Tibial artery (tissue), 4 donors: ENCODE results near the gene FAM168B.
A peak's percentile ranks its signal among the peaks of the same experiment; 100 is the strongest.
"Not testable (repeated sequence)": the region's sequence is repeated elsewhere in the genome, so short reads cannot be mapped to it uniquely, and the experiment has no call there.

ENCODE experiments used
- DNase-seq, 2 donors: peaks; one replicate each; pipeline ENCODE4 v3.0.0-alpha.2; 2019
- H3K27ac ChIP-seq, 2 donors: fragments of 200-600 bp; sonication (generic) in 1 of 2; 1 replicate in 1 of 2; 2 replicates in 1 of 2; pipeline ENCODE4 v1.5.1; 2018 to 2019; ENCODE audit warnings: mild to moderate bottlenecking in 1 of 2
- H3K27me3 ChIP-seq, 2 donors: fragments of 200-600 bp; sonication (generic) in 1 of 2; one replicate each; pipeline versions ENCODE4 v1.5.1 to v1.6.0; 2016 to 2019
- H3K36me3 ChIP-seq, 3 donors: fragments of 200-600 bp; sonication (generic) in 2 of 3; one replicate each; pipeline ENCODE4 v1.5.1; 2016 to 2019; ENCODE audit warnings: mild to moderate bottlenecking in 2 of 3
- H3K4me1 ChIP-seq, 4 donors: fragments of 200-600 bp; sonication (generic) in 2 of 4; 1 replicate in 3 of 4; 2 replicates in 1 of 4; pipeline ENCODE4 v1.5.1; 2016 to 2019
- H3K4me3 ChIP-seq, 2 donors: fragments of 200-600 bp; sonication (generic) in 1 of 2; 1 replicate in 1 of 2; 2 replicates in 1 of 2; pipeline ENCODE4 v1.5.1; 2018 to 2019; ENCODE audit warnings: mild to moderate bottlenecking in 2 of 2
- H3K9me3 ChIP-seq, 3 donors: fragments of 200-600 bp; sonication (generic) in 1 of 3; one replicate each; pipeline ENCODE4 v1.5.1; 2016 to 2019
- intact Hi-C: fragments of 100-400 bp; cut with DNase I; formaldehyde crosslinking; loops from one replicate; pipeline ENCODE4 v1.15.0; 2023; ENCODE audit warnings: low total_unique reads
- TF ChIP-seq, protein P1 (sequence below), 2 experiments: fragments of 200-600 bp in 1 of 2; fragments of 450-650 bp in 1 of 2; IDR thresholded peaks; one replicate each; pipeline ENCODE4 v1.5.1; 2017 to 2019; ENCODE audit warnings: antibody characterized with exemption in 2 of 2, mild to moderate bottlenecking in 1 of 2, moderate library complexity in 1 of 2

Gene FAM168B

DNA sequence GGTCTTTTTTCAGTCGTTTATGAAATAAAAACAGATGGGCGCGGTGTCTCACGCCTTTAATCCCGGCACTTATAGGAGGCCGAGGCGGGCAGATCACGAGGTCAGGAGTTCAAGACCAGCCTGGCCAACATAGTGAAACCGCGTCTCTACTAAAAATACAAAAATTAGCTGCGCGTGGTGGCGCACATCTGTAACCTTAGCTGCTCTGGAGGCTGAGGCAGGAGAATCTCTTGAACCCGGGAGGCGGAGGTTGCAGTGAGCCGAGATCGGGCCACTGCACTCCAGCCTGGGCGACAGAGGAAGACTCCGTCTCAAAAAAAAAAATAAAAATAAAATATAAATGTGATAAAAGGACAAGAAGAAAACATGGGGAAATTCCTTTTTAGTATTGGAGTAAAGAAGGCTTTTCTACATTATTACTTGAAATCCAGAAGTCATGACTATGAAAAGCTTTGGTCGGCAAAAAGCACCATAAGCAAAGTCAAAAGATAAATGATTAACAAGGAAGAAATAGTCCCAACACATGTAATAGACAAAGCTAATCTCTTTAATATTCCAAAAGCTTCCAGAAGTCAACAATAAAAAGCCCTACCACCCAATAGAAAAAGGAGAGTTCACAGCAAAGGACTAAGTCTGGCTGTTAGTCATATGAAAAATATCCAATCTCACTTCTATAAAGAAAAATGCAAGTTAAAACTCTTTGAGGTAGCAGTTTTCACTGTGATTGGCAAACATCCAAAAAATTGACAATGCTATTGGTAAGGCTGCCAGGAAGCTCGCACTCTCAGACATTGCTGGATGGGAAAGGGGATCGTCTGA, 1.4 kb upstream of the FAM168B start:
- intact Hi-C loops, result loop anchor here (10.0 kb wide), 1 partner anchor 910 kb away; the partner anchor contains the start of genes MZT2B and SMPD4
- TF ChIP-seq, protein P1, sequence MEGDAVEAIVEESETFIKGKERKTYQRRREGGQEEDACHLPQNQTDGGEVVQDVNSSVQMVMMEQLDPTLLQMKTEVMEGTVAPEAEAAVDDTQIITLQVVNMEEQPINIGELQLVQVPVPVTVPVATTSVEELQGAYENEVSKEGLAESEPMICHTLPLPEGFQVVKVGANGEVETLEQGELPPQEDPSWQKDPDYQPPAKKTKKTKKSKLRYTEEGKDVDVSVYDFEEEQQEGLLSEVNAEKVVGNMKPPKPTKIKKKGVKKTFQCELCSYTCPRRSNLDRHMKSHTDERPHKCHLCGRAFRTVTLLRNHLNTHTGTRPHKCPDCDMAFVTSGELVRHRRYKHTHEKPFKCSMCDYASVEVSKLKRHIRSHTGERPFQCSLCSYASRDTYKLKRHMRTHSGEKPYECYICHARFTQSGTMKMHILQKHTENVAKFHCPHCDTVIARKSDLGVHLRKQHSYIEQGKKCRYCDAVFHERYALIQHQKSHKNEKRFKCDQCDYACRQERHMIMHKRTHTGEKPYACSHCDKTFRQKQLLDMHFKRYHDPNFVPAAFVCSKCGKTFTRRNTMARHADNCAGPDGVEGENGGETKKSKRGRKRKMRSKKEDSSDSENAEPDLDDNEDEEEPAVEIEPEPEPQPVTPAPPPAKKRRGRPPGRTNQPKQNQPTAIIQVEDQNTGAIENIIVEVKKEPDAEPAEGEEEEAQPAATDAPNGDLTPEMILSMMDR (IDR thresholded peaks at IDR 0.05), result no peak
- H3K27me3 ChIP-seq, result no peaks in the 10 kb centered on the region
- peak overlapping the region in 1 of 2 donors; percentile 95 for H3K27ac ChIP-seq
- H3K9me3 ChIP-seq, result no peaks in the 10 kb centered on the region
- peaks cover 0 to 4% (median 0%) of the 10 kb centered on the region in 3 donors for H3K36me3 ChIP-seq
- DNase-seq, result no peak
- H3K4me1 ChIP-seq, result peaks cover 0 to 20% (median 13%) of the 10 kb centered on the region in 4 donors
- H3K4me3 ChIP-seq, result peak overlapping the region in 1 of 2 donors; percentile 73

DNA sequence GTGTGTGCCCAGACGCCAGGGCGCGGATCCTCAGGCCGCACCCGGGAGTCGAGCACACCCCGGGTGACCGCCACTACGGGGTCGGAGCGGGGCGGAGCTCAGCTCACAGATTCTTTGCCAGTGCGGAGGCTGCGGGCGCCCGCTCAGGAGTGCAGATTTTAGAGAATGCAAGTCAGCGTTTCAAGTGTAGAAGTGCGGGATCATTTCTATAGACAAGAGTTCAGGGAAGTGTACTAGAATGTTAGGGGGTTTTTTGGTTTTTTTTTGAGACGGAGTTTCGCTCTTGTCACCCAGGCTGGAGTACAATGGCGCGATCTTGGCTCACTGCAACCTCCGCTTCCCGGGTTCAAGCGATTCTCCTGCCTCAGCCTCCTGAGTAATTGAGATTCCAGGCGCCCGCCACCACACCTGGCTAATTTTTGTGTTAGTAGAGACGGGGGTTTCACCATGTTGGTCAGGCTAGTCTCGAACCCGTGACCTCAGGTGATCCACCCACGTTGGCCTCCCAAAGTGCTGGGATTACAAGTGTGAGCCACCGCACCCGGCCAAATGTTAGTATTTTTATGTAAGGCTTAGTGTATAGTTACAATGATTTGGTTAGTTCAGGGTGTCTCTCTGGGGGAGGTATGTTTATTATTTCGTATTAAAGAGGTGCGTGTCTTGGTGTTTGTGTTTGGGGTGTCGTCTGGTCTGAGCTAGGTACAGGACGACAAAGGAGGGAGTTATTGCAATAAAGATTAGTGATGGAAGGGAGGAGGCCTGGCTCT, 619 bp upstream of the FAM168B start:
- no peak for DNase-seq
- TF ChIP-seq, protein P1 (IDR thresholded peaks at IDR 0.05), result no peak
- H3K27ac ChIP-seq, result peak overlapping the region; percentile 95 to 96
- peak overlapping the region; percentile 73 to 91 for H3K4me3 ChIP-seq
- H3K4me1 ChIP-seq, result peaks cover 0 to 20% (median 13%) of the 10 kb centered on the region in 4 donors
- no peaks in the 10 kb centered on the region for H3K9me3 ChIP-seq
- intact Hi-C loops, result loop anchor here (10.0 kb wide), 1 partner anchor 909 kb away; the partner anchor contains the start of genes MZT2B and SMPD4
- H3K36me3 ChIP-seq, result peaks cover 0 to 7% (median 6%) of the 10 kb centered on the region in 3 donors
- H3K27me3 ChIP-seq, result no peaks in the 10 kb centered on the region

DNA sequence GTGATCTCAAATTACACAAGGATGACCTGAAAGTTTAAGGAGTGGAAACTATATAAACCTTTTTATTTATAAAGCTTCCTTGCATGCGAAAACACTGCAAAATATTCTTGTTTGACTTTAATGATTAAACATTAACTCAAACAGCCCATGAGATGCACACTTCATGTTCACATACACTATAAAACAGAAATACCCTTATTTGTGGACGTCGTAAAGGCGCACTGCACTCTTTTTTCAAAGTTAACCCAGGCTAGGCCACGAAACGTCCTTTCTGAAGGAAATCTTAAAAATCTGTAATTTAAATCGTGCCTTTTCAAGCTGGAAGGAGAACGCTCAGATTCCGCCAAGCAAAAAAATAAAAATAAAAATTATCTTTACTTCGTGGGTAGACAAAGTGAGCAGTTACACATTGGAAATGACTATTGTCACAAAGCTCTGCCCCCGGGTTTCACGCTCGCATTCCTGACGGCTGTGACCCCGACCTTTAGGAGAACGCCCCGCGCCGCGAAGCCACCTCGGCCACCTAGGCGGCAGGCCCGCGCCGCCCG, 728 bp downstream of the FAM168B start:
- Histone ChIP-seq H3K36me3 (peaks cover 3 to 18% (median 16%) of the 10 kb centered on the region in 3 donors), H3K4me1 (peaks cover 0 to 20% (median 13%) of the 10 kb centered on the region in 4 donors), H3K27ac (peak overlapping the region; percentile 95 to 96), H3K4me3 (peak overlapping the region; percentile 73 to 91), H3K9me3 (no peaks in the 10 kb centered on the region), H3K27me3 (no peaks in the 10 kb centered on the region)
- no peak for DNase-seq
- intact Hi-C loops, result loop anchor here (10.0 kb wide), 1 partner anchor 908 kb away; the partner anchor contains the start of genes MZT2B and SMPD4
- TF ChIP-seq, protein P1 (IDR thresholded peaks at IDR 0.05), result no peak

DNA sequence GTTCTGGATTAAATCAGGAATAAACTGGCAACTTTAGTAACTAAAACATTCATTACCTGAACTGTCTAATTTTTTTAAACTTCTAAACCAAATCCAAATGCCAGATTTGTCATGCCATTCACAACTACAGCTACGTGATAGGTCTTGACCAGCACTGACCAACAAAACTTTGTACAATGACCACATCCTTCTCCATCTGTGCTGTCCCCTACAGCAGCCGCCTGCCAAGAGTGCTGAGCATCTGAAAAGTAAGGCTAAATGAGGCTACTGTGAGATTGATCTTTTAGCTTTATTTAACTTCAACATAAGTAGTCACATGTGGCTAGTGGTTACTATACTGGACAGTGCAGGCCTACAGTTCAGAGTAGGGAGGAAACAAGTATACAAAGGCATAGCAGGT, 7.6 kb downstream of the FAM168B start:
- intact Hi-C loops, result no loop called here
- DNase-seq, result no peak
- TF ChIP-seq, protein P1 (IDR thresholded peaks at IDR 0.05), result no peak
- no peaks in the 10 kb centered on the region for H3K9me3 ChIP-seq
- no peak overlapping the region for H3K4me3 ChIP-seq
- peaks cover 0 to 27% (median 10%) of the 10 kb centered on the region in 4 donors for H3K4me1 ChIP-seq
- H3K27me3 ChIP-seq, result no peaks in the 10 kb centered on the region
- H3K36me3 ChIP-seq, result peaks cover 31 to 49% (median 32%) of the 10 kb centered on the region in 3 donors
- H3K27ac ChIP-seq, result no peak overlapping the region

DNA sequence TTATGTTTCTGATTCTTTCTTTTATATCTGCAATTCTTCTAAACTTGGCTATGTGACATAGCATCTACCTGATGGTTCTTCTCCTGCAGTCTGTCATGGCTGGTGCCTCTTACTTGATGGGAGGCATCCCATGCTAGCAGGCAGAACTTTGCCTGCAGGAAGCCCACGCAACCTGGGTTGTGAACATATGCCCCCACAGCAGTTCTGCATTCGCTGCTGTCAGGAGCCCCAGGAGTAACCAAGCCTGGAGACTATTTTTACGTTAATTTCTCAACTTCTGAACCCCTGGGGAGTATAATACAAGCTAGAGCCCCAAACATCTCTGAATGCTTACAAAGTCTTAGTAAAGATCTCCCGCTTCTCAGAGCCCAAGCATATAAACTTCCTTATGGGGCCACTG, 12.1 kb downstream of the FAM168B start:
- Histone ChIP-seq H3K9me3 (no peaks in the 10 kb centered on the region), H3K27ac (no peak overlapping the region), H3K4me3 (no peak overlapping the region), H3K4me1 (peaks cover 0 to 21% (median 9%) of the 10 kb centered on the region in 4 donors), H3K36me3 (peaks cover 35 to 66% (median 41%) of the 10 kb centered on the region in 3 donors), H3K27me3 (no peaks in the 10 kb centered on the region)
- TF ChIP-seq, protein P1 (IDR thresholded peaks at IDR 0.05), result no peak
- intact Hi-C loops, result no loop called here
- no peak for DNase-seq

DNA sequence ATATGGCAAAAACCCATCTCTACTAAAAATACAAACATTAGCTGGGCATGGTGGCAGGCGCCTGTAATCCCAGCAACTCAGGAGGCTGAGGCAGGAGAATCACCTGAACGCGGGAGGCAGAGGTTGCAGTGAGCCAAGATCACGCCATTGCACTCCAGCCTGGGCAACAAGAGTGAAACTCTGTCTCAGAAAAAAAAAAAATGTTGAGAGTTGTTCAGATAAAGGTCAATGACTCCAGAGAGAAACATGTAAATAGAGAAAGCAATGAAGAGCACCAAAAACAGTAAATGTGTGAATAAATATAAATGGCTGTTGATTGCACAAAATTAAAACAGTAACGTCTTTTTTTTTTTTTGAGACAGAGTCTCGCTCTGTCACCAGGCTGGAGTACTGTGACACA, 13.3 kb downstream of the FAM168B start:
- Histone ChIP-seq H3K36me3 (peaks cover 30 to 69% (median 40%) of the 10 kb centered on the region in 3 donors), H3K4me1 (peaks cover 0 to 13% (median 2%) of the 10 kb centered on the region in 4 donors)
- H3K27me3 ChIP-seq, DNase-seq, H3K9me3 ChIP-seq, H3K27ac ChIP-seq, H3K4me3 ChIP-seq, intact Hi-C loops: not testable (repeated sequence)
